ENCODE data around the gene CATSPER3. TPM values are rescaled to one million over a fixed set of nuclear protein-coding genes. Genes with fewer than 3 reads are reported as not detected.

Gene CATSPER3
- total RNA-seq, 1 experiment from 2014 or later = 1.1 TPM

- in situ Hi-C loops (cut with HindIII; ENCODE audit: low pct_unique_long_range_greater_than_20kb, low sequenced_read_pairs) = no loop called here
- no peak for DNase-seq (ENCODE audit: low read depth)
Measured at GRCh38 chr5:135007749-135008363, 40.1 kb downstream of the CATSPER3 start.

GRCh38 chr5:135008556-135008955 is 40.8 kb downstream of the CATSPER3 start:
- no peak for DNase-seq (ENCODE audit: low read depth)
- in situ Hi-C loops (cut with HindIII; ENCODE audit: low pct_unique_long_range_greater_than_20kb, low sequenced_read_pairs) = no loop called here

- in situ Hi-C loops (cut with HindIII; ENCODE audit: low pct_unique_long_range_greater_than_20kb, low sequenced_read_pairs) = no loop called here
- DNase-seq (ENCODE audit: low read depth) = no peak
Measured at GRCh38 chr5:135008981-135009735, 41.5 kb downstream of the CATSPER3 start.

DNA sequence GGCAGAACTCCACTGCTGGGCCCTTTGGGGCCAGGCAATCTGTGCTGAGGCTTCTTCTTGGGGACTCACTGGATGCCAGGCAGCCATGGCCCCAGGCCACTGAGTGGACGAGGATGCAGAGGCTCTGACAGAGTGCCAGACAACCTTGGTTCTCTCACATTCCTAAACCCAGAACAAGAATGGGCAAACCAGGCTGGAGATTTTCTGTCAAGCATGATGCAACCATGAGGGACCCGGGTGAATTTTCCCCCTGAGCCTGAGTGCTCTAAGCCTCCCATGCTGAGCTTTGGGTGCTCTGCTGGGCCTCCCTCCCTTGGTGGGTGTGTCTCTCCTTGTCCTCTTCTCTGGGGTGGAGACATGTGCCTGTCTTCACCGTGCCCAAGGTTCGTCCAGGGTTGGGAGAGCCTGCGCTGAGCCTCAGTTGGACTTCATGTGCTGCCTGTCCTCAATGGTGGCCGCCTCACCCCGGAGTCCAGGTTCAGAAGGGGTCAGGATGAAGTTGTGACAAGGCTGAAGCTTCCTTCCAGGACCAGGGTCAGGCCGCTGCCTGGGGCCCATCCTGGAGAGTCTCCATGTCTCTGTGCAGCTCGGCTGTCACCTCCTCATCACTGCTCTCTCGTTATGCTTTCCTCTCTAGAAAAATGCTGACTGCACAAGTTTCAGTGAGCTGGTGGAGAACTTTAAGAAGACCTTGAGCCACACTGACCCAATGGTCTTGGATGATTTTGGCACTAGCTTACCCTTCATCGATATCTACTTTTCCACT is 42.2 kb downstream of the CATSPER3 start:
- no peak for DNase-seq (ENCODE audit: low read depth)
- in situ Hi-C loops (cut with HindIII; ENCODE audit: low pct_unique_long_range_greater_than_20kb, low sequenced_read_pairs) = no loop called here

GRCh38 chr5:135010502-135011354 is 43.0 kb downstream of the CATSPER3 start:
- in situ Hi-C loops (cut with HindIII; ENCODE audit: low pct_unique_long_range_greater_than_20kb, low sequenced_read_pairs) = no loop called here
- DNase-seq (ENCODE audit: low read depth) = no peak

GRCh38 chr5:135011355-135012032 is 43.8 kb downstream of the CATSPER3 start:
- in situ Hi-C loops (cut with HindIII; ENCODE audit: low pct_unique_long_range_greater_than_20kb, low sequenced_read_pairs) = no loop called here
- DNase-seq (ENCODE audit: low read depth) = no peak

GRCh38 chr5:135012033-135012588 is 44.4 kb downstream of the CATSPER3 start:
- in situ Hi-C loops (cut with HindIII; ENCODE audit: low pct_unique_long_range_greater_than_20kb, low sequenced_read_pairs) = no loop called here

GRCh38 chr5:135012951-135013391 is 45.3 kb downstream of the CATSPER3 start:
- in situ Hi-C loops (cut with HindIII; ENCODE audit: low pct_unique_long_range_greater_than_20kb, low sequenced_read_pairs) = no loop called here

More at GRCh38 chr5:135012033-135012588, 44.4 kb downstream of the CATSPER3 start:
- DNase-seq (ENCODE audit: low read depth) = no peak

GRCh38 chr5:135013445-135013844 is 45.7 kb downstream of the CATSPER3 start:
- in situ Hi-C loops (cut with HindIII; ENCODE audit: low pct_unique_long_range_greater_than_20kb, low sequenced_read_pairs) = no loop called here
- DNase-seq (ENCODE audit: low read depth) = no peak

More at GRCh38 chr5:135012951-135013391, 45.3 kb downstream of the CATSPER3 start:
- DNase-seq (ENCODE audit: low read depth) = no peak

DNA sequence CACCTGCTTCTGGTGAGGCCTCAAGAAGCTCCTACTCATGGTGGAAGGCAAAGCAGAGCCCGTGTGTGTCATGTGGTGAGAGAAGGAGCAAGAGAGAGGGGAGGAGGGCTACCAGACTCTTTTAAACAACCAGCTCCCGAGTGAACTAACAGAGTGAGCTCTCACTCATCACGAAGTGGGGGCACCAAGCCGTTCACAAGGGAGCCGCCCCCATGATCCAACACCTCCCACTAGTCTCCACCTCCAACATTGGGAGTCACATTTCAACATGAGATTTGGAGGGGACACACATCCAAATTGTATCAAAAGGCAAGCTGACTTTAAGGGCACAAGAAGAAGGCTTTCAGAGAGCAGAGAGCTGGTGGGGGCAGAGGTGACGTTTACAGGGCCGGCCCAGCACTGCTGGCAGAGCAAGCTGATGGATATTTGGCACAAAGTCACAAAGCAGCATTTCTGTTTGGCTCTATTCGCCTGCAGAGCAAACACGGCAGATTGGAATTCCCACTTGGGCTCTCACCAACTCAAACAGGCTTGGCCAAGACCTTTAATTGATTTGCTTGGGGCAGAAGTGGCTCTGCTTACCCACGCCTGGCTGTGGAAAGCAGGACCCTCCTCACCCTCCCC is 46.4 kb downstream of the CATSPER3 start:
- DNase-seq (ENCODE audit: low read depth) = no peak
- in situ Hi-C loops (cut with HindIII; ENCODE audit: low pct_unique_long_range_greater_than_20kb, low sequenced_read_pairs) = no loop called here

GRCh38 chr5:135015942-135016341 is 48.2 kb downstream of the CATSPER3 start:
- in situ Hi-C loops (cut with HindIII; ENCODE audit: low pct_unique_long_range_greater_than_20kb, low sequenced_read_pairs) = no loop called here
- DNase-seq (ENCODE audit: low read depth) = no peak

DNA sequence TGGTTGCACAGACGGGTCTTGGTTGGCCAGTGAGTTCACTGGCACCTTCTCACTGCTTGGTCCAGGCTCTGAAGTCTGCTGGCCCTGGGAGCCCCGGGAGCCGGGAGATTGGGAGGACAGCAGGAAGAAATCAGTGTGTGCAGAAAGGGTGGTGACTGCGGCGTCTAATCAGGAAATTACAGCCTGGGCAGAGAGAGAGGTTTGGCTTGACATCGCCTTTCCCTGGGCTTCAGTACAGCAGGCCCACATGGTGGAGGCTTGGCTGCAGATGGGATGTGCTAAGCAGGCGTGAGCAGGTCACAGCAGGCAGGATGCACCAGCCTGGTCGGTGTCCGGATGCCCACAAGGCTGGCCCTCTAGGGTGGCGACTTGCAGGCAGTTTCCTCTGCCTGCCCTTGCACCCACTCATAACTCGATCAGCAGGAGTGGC is 49.2 kb downstream of the CATSPER3 start:
- DNase-seq (ENCODE audit: low read depth) = no peak
- in situ Hi-C loops (cut with HindIII; ENCODE audit: low pct_unique_long_range_greater_than_20kb, low sequenced_read_pairs) = no loop called here

GRCh38 chr5:135018457-135018856 is 50.8 kb downstream of the CATSPER3 start:
- in situ Hi-C loops (cut with HindIII; ENCODE audit: low pct_unique_long_range_greater_than_20kb, low sequenced_read_pairs) = no loop called here
- DNase-seq (ENCODE audit: low read depth) = no peak

DNA sequence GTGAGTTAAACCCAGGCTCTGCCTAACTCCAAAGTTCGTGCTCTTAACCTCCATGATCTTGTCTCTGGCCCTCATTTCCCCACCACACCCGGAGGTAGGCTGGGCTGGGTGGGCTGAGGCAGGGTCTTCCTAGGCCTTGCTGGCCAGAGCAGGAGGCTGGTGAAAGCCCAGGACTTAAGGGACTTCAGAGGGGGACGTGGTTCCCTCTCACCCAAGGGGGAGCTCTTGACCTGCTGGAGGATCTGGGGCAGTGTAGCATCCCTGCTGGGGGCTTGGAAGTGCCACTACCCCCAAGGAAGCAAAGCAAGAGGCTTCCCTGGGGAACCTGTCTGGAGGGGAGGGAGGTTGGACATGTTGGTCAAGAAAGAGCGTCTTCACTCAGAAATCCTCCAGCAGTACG is 51.6 kb downstream of the CATSPER3 start:
- in situ Hi-C loops (cut with HindIII; ENCODE audit: low pct_unique_long_range_greater_than_20kb, low sequenced_read_pairs) = no loop called here
- DNase-seq (ENCODE audit: low read depth) = no peak

DNA sequence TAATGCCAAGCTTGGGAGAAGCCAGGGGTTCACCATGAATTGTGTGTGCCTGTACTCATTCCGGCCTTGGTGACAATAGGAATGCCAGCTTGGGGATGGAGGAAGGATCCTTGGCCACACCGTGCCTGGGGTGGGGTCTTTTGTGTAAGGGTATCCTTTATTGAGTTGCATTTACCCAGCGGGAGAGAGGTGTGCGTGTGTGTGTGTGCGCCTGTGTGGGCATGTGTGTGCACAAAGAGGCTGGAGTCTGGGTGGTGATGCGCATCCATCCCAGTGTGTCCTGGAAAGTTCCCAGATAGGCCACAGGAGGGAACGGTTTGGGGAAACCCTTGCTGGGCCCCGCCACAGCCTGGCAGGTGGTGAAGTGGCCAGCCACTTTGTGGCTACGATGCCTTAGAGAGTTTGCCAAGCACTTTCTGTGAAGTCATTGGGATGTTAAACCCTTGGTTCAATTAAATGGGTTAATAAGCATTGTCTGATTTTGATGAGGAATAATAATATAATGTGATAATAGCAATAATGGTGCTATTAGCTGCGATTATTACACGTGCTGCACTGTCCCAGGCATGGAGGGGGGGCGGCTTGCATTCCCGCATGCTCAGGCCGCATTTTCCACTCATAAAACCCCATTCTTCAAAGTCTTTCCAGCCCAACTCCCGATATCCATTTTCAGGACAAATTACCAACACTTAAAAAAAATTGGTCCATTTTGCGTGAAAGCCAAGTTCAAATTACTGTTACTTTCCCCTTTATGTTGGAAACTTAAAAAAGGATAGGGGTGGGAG is 52.6 kb downstream of the CATSPER3 start:
- no peak for DNase-seq (ENCODE audit: low read depth)
- in situ Hi-C loops (cut with HindIII; ENCODE audit: low pct_unique_long_range_greater_than_20kb, low sequenced_read_pairs) = no loop called here

DNA sequence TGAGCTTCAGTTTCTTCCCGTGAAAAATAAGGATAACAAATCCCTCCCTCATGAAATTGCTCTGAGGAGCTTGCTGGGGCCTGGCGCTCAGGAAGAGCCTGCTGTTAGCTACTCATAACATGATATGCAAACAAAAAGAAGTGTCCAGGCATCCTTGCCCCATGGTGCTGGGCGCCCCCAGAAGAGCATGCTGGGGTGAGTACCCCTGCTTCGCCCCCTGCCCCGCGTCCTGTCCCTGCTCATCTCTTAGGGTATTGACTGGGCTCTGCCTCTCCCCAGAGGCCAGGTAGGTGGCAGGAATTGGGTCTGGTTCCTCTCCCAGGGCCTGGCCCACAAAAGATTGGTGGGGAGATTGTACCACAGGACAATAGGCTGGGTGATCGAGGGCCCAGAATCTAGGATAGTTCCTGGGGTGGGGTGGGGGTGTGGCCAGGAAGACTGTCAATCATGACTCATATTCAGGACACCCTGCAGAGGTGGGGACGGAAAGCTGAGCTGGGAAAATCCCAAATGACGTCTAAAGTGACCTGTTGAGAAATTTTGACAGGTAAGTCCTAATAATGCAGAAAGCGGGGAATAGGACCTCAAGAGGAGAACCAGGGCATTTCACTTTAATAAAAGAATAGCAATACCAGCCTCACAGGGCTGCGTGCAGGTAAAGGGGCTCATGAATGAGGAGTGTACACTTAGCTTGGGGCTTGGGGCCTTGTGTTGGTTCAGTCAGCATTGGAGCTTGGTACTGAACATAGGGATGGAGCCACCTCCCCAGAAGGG is 57.4 kb downstream of the CATSPER3 start:
- DNase-seq (ENCODE audit: low read depth) = peak; percentile 25
- in situ Hi-C loops (cut with HindIII; ENCODE audit: low pct_unique_long_range_greater_than_20kb, low sequenced_read_pairs) = no loop called here

Data from Caki2 (cell line).